Ishikawa (cell line): ENCODE data around the gene CSPG5.

ENCODE experiments used
- CEBPB ChIP-seq: IDR thresholded peaks from 2 replicates; pipeline ENCODE4 v1.6.1; 2012
- EP300 ChIP-seq: IDR thresholded peaks from 2 replicates; pipeline ENCODE4 v1.6.1; 2012; ENCODE audit warnings: borderline replicate concordance
- NFIC ChIP-seq: IDR thresholded peaks from 2 replicates; pipeline ENCODE4 v1.6.1; 2012
- RAD21 ChIP-seq: IDR thresholded peaks from 2 replicates; pipeline ENCODE4 v1.6.1; 2012; ENCODE audit warnings: low read depth
- TCF12 ChIP-seq: IDR thresholded peaks from 2 replicates; pipeline ENCODE4 v1.6.1; 2012; ENCODE audit warnings: low read depth
- ZBTB7A ChIP-seq: IDR thresholded peaks from 2 replicates; pipeline ENCODE4 v1.6.1; 2012; ENCODE audit warnings: low read depth
- TF ChIP-seq, protein P1 (sequence below): IDR thresholded peaks from 2 replicates; pipeline ENCODE4 v1.6.1; 2012; ENCODE audit warnings: low read depth, mild to moderate bottlenecking

DNA sequence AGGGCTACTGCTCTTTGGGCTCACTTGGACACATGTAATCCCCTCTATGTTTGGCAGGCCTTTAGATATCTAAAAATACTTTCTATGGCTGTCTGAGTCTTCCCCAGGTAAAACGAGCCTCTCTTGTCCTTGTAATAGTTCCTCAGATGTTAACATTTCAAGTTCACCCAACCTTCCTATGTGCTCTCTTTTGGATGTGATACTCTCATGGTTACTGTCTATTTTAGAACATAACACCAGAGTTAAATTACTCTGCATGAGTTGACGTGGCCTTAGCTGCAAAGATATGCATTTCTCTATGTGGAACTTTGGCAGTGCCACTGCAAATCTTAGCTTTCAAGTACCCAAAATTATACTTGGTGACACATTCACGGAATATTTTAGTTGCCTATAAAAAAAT, 31.9 kb upstream of the CSPG5 start:
- TF ChIP-seq CEBPB: no peak
- no peak for TF ChIP-seq NFIC
- no peak for TF ChIP-seq ZBTB7A
- TF ChIP-seq, protein P1, sequence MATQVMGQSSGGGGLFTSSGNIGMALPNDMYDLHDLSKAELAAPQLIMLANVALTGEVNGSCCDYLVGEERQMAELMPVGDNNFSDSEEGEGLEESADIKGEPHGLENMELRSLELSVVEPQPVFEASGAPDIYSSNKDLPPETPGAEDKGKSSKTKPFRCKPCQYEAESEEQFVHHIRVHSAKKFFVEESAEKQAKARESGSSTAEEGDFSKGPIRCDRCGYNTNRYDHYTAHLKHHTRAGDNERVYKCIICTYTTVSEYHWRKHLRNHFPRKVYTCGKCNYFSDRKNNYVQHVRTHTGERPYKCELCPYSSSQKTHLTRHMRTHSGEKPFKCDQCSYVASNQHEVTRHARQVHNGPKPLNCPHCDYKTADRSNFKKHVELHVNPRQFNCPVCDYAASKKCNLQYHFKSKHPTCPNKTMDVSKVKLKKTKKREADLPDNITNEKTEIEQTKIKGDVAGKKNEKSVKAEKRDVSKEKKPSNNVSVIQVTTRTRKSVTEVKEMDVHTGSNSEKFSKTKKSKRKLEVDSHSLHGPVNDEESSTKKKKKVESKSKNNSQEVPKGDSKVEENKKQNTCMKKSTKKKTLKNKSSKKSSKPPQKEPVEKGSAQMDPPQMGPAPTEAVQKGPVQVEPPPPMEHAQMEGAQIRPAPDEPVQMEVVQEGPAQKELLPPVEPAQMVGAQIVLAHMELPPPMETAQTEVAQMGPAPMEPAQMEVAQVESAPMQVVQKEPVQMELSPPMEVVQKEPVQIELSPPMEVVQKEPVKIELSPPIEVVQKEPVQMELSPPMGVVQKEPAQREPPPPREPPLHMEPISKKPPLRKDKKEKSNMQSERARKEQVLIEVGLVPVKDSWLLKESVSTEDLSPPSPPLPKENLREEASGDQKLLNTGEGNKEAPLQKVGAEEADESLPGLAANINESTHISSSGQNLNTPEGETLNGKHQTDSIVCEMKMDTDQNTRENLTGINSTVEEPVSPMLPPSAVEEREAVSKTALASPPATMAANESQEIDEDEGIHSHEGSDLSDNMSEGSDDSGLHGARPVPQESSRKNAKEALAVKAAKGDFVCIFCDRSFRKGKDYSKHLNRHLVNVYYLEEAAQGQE: no peak
- TF ChIP-seq RAD21: no peak
- no peak for TF ChIP-seq EP300
- TF ChIP-seq TCF12: no peak
